Activated T-cell treated with anti-CD3 and anti-CD28 coated beads, Interleukin-2, amount 50 U/mL, for 24 hours (primary cell): ENCODE results near the gene MSMB.
A peak's percentile ranks its signal among the peaks of the same experiment; 100 is the strongest.
"Not testable (repeated sequence)": the region's sequence is repeated elsewhere in the genome, so short reads cannot be mapped to it uniquely, and the experiment has no call there.

Experiments used
- DNase-seq: peaks from one replicate; pipeline ENCODE4 v3.0.0-alpha.2; 2020
- H3K27ac Mint-ChIP-seq: 2 replicates; pipeline ENCODE4 v1.8.0; 2020; ENCODE audit warnings: mild to moderate bottlenecking, mixed read lengths
- H3K27me3 Mint-ChIP-seq: 2 replicates; pipeline ENCODE4 v1.8.0; 2020; ENCODE audit warnings: mixed read lengths
- H3K36me3 Mint-ChIP-seq: 2 replicates; pipeline ENCODE4 v1.8.0; 2020; ENCODE audit warnings: low read depth, mixed read lengths
- H3K4me1 Mint-ChIP-seq: 2 replicates; pipeline ENCODE4 v1.8.0; 2020; ENCODE audit warnings: low read depth, mixed read lengths
- H3K4me3 Mint-ChIP-seq: 2 replicates; pipeline ENCODE4 v1.8.0; 2020; ENCODE audit warnings: mild to moderate bottlenecking, moderate library complexity, mixed read lengths
- H3K9me3 Mint-ChIP-seq: 2 replicates; pipeline ENCODE4 v1.8.0; 2020; ENCODE audit warnings: mixed read lengths

MSMB gene

DNA sequence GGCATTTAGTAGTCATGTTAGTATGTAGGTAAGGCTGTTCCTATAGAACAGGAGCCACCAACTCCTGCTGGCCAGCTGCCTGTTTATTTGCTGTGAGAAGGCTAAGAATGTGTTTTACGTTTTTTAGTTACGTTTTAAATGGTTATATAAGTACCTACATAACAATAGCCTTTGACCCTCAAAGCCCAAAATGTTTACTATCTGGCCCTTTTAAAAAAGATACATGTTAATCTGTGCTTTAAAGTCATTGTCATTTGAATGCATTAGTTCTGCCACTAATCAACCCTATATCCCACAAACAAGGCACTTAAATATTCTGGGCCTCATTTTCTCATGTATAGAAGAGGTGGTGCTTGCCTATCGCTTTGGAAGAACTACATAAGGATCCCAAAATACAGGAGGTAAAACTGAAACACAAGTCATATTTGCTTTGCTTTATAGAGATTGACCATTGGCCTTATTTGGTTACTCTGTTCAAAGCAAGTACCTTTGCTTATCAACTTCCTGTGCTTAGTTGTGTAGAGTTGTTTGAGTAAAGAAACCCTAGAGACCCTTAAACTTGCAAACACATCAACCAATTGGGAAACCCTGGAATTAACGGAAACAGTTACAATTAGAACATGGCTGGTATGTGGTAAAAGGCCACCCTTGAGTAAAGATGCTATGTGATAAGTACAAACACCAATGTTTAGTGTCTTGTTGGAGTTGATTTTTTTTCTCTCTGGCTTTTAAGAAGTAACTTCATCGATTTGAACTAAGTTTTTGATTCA is 47.9 kb downstream of the MSMB start:
- Mint-ChIP-seq H3K4me3 (no peak overlapping the region), H3K9me3 (no peaks in the 10 kb centered on the region), H3K27me3 (no peaks in the 10 kb centered on the region), H3K4me1 (no peaks in the 10 kb centered on the region), H3K36me3 (peaks cover 79% of the 10 kb centered on the region), H3K27ac (peak overlapping the region; percentile 66)
- DNase-seq, result no peak

DNA sequence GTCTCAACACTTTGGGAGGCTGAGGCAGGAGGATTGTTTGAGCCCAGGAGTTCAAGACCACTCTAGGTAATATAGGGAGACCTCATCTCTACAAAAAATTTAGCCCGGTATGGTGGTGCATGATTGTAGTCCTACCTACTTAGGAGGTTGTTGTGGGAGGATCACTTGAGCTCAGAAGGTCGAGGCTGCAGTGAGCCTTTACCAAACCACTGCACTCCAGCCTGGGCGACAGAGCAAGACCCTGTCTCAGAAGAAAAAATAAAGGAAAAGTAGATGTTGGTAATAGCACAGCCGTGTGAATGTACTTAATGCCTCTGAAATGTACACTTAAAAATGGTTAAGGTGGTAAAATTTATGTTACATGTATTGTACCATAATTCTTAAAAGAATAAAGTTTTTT is 48.5 kb downstream of the MSMB start:
- no peak for DNase-seq
- peak overlapping the region; percentile 59 for H3K27ac Mint-ChIP-seq
- no peaks in the 10 kb centered on the region for H3K4me1 Mint-ChIP-seq
- H3K4me3 Mint-ChIP-seq, result no peak overlapping the region
- H3K27me3 Mint-ChIP-seq, result no peaks in the 10 kb centered on the region
- H3K9me3 Mint-ChIP-seq, result no peaks in the 10 kb centered on the region
- H3K36me3 Mint-ChIP-seq, result peaks cover 80% of the 10 kb centered on the region

DNA sequence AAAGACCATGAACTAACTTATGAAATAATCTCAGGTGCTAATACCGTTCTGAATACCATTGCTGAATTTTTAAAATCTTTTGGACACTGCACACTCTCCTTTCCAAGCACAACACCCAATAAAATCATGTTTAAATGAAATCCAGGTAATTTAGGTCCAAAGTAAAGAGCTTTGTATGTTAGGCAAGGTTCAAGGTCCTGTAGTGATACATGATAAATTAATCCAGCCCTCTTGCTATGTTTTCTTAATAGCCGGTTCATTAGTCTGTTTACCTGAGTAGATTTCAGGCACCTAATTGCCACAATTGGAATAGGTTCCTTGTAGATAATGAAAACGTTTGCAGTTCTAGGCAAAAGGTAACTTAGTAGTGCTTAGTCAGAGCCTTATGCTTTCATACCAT is 60.5 kb downstream of the MSMB start:
- not testable (repeated sequence) for DNase-seq, H3K27ac Mint-ChIP-seq, H3K9me3 Mint-ChIP-seq, H3K27me3 Mint-ChIP-seq, H3K4me1 Mint-ChIP-seq, H3K4me3 Mint-ChIP-seq
- peaks cover 66% of the 10 kb centered on the region for H3K36me3 Mint-ChIP-seq

DNA sequence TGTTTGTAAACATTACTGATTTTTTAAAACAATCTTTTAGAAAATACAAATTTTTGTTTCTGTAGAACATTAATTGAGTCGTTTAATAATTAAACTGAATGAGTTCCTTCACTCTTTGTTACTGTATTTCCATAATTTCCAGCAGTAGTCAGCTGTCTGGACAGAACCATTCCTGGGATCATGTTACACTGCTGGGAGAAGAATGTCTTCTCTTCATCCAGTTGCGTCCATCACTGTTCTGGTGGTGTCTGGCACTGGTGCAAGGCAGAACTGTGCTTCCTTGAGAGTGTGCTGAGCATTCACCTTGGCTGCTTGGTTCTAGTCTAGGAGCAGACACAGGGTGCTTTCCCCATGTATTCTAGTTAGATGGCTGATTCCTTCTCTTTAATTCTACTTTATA is 61.6 kb downstream of the MSMB start:
- H3K9me3 Mint-ChIP-seq, H3K27ac Mint-ChIP-seq, H3K4me3 Mint-ChIP-seq, DNase-seq, H3K4me1 Mint-ChIP-seq, H3K27me3 Mint-ChIP-seq: not testable (repeated sequence)
- H3K36me3 Mint-ChIP-seq, result peaks cover 62% of the 10 kb centered on the region

DNA sequence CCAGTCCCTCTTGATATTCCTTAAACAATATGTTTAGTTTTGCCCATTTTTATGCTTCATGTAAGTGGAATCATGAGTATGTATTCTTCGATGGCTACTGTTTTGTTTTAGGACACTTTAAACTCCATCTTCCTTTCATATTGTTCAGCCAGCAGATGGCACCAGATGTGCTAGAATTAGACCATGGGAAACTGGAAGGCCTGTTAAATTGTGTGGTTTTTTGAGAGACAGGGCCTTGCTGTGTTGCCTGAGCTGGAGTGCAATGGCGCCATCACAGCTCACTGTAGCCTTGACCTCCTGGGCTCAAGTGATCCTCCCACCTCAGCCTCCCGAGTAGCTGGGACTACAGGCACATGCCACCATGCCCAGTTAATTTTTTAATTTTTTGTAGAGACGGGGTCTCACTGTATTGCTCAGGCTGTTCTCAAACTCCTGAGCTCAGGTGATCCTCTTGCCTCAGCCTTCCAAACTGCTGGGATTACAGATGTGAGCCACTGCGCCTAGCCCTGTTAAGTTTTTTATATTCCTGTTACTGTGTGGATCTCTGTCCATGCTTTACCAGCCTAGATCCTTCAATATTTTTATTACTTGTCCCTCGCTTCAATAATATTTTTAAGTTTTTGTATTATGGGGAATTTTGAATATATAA is 62.4 kb downstream of the MSMB start:
- not testable (repeated sequence) for DNase-seq, H3K4me3 Mint-ChIP-seq, H3K9me3 Mint-ChIP-seq, H3K27me3 Mint-ChIP-seq, H3K27ac Mint-ChIP-seq
- Mint-ChIP-seq H3K36me3 (peaks cover 63% of the 10 kb centered on the region), H3K4me1 (peaks cover 11% of the 10 kb centered on the region)
